Gastroesophageal sphincter (tissue), 2 donors: ENCODE measurements around the gene GSK3B.

ENCODE experiments used
- EP300 ChIP-seq: sonication (generic); formaldehyde crosslinking; IDR thresholded peaks from one replicate; pipeline ENCODE4 v1.6.1; 2017; ENCODE audit warnings: antibody characterized with exemption, mild to moderate bottlenecking
- POLR2A ChIP-seq, 2 donors: fragments of 450-650 bp; IDR thresholded peaks; one replicate each; pipeline ENCODE4 v1.6.1; 2017; ENCODE audit warnings: antibody characterized with exemption in 2 of 2, mild to moderate bottlenecking in 2 of 2, moderate library complexity in 1 of 2

DNA sequence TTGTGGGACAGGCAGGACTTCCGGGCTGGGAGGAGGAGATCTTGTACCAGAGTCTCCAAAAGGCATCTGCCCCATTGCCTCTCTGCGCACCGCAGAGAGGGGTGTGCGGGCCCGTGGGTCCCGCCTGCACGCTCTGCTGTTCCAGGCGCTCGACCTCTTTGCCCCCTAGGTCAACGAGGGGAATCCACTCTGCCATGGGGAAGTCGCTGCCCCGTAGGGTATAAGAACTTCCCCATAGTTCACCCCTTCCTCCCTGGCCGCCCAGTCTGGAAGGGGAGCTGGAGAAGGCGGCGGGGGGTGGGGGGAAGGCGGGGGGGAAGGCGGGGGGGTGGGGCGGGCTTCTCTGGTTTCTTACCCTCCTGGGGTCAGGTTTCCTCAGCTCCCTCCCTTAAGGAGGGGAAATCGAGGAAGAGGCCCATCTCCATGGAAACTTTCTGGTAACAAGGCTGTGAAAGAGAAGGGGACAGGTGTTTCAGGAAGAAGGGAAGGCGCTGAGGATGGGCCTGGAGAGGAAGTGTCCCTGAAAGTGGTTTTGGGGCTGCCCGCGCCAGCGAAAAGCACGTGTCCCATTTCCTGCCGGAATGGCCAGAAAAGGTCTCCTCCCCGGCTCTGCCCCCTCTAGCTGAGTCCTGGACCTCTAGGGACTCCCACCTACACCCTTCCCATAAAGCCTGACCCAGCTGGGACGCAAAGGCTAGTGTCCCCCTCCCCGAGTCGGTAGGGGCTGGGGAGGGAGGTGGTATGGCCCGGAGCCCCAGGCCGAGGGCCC lies 284.8 kb downstream of the GSK3B start:
- no peak for TF ChIP-seq POLR2A (IDR thresholded peaks at IDR 0.05)
- no peak for TF ChIP-seq EP300
